DLD1 (cell line): ENCODE measurements around the gene CDKAL1.
"Not testable (repeated sequence)": the region's sequence is repeated elsewhere in the genome, so short reads cannot be mapped to it uniquely, and the experiment has no call there.

ENCODE experiments used
- in situ Hi-C: cut with HindIII; loops from 2 replicates; pipeline ENCODE4 v1.10.0; 2017; ENCODE audit warnings: low sequenced_read_pairs

Gene CDKAL1

GRCh38 chr6:21186479-21187055 is 652.3 kb downstream of the CDKAL1 start:
- in situ Hi-C loops = no loop called here

GRCh38 chr6:21187485-21187884 is 653.2 kb downstream of the CDKAL1 start:
- in situ Hi-C loops = no loop called here

- in situ Hi-C loops = no loop called here
Observed at GRCh38 chr6:21188505-21189223, 654.4 kb downstream of the CDKAL1 start.

- in situ Hi-C loops = no loop called here
Observed at GRCh38 chr6:21189759-21190158, 655.5 kb downstream of the CDKAL1 start.

- in situ Hi-C loops = no loop called here
Observed at GRCh38 chr6:21190701-21191100, 656.4 kb downstream of the CDKAL1 start.

GRCh38 chr6:21193790-21194475 is 659.7 kb downstream of the CDKAL1 start:
- in situ Hi-C loops = no loop called here

GRCh38 chr6:21195301-21195700 is 661.0 kb downstream of the CDKAL1 start:
- in situ Hi-C loops = not testable (repeated sequence)

GRCh38 chr6:21198032-21198640 is 663.9 kb downstream of the CDKAL1 start:
- in situ Hi-C loops = no loop called here

- in situ Hi-C loops = no loop called here
Observed at GRCh38 chr6:21199262-21199661, 665.0 kb downstream of the CDKAL1 start.

GRCh38 chr6:21200134-21200870 is 666.0 kb downstream of the CDKAL1 start:
- in situ Hi-C loops = no loop called here

GRCh38 chr6:21201187-21201586 is 666.9 kb downstream of the CDKAL1 start:
- in situ Hi-C loops = no loop called here

- in situ Hi-C loops = no loop called here
Observed at GRCh38 chr6:21201637-21202350, 667.5 kb downstream of the CDKAL1 start.

- in situ Hi-C loops = no loop called here
Observed at GRCh38 chr6:21202521-21202920, 668.3 kb downstream of the CDKAL1 start.

- in situ Hi-C loops = no loop called here
Observed at GRCh38 chr6:21204951-21205350, 670.7 kb downstream of the CDKAL1 start.

GRCh38 chr6:21208081-21208795 is 674.0 kb downstream of the CDKAL1 start:
- in situ Hi-C loops = no loop called here

- in situ Hi-C loops = no loop called here
Observed at GRCh38 chr6:21208796-21209186, 674.5 kb downstream of the CDKAL1 start.

- in situ Hi-C loops = no loop called here
Observed at GRCh38 chr6:21213492-21213891, 679.2 kb downstream of the CDKAL1 start.

GRCh38 chr6:21214738-21215448 is 680.6 kb downstream of the CDKAL1 start:
- in situ Hi-C loops = no loop called here

GRCh38 chr6:21219241-21219640 is 685.0 kb downstream of the CDKAL1 start:
- in situ Hi-C loops = no loop called here
